ENCODE results near the gene MTMR6.

- TF ChIP-seq MEF2A (IDR thresholded peaks at IDR 0.05; ENCODE audit: borderline replicate concordance, low read depth) = no peak
- TF ChIP-seq, protein P1, sequence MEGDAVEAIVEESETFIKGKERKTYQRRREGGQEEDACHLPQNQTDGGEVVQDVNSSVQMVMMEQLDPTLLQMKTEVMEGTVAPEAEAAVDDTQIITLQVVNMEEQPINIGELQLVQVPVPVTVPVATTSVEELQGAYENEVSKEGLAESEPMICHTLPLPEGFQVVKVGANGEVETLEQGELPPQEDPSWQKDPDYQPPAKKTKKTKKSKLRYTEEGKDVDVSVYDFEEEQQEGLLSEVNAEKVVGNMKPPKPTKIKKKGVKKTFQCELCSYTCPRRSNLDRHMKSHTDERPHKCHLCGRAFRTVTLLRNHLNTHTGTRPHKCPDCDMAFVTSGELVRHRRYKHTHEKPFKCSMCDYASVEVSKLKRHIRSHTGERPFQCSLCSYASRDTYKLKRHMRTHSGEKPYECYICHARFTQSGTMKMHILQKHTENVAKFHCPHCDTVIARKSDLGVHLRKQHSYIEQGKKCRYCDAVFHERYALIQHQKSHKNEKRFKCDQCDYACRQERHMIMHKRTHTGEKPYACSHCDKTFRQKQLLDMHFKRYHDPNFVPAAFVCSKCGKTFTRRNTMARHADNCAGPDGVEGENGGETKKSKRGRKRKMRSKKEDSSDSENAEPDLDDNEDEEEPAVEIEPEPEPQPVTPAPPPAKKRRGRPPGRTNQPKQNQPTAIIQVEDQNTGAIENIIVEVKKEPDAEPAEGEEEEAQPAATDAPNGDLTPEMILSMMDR (IDR thresholded peaks at IDR 0.05) = no peak
- TF ChIP-seq EP300 (IDR thresholded peaks at IDR 0.05; ENCODE audit: borderline replicate concordance in 1 of 2, low read depth in 1 of 2, low read length in 1 of 2) = no peak
- no peak for TF ChIP-seq SIN3A (IDR thresholded peaks at IDR 0.05; ENCODE audit: borderline replicate concordance, low read depth, low read length)
- no peak for TF ChIP-seq REST (IDR thresholded peaks at IDR 0.05; ENCODE audit: low read depth, low read length)
- no peak for TF ChIP-seq RFX5 (IDR thresholded peaks at IDR 0.05; ENCODE audit: low read length)
- TF ChIP-seq CHD2 (IDR thresholded peaks at IDR 0.05; ENCODE audit: low read length, partially characterized antibody) = no peak
- no peak for TF ChIP-seq SMC3 (IDR thresholded peaks at IDR 0.05; ENCODE audit: low read depth, low read length)
- TF ChIP-seq, protein P2, sequence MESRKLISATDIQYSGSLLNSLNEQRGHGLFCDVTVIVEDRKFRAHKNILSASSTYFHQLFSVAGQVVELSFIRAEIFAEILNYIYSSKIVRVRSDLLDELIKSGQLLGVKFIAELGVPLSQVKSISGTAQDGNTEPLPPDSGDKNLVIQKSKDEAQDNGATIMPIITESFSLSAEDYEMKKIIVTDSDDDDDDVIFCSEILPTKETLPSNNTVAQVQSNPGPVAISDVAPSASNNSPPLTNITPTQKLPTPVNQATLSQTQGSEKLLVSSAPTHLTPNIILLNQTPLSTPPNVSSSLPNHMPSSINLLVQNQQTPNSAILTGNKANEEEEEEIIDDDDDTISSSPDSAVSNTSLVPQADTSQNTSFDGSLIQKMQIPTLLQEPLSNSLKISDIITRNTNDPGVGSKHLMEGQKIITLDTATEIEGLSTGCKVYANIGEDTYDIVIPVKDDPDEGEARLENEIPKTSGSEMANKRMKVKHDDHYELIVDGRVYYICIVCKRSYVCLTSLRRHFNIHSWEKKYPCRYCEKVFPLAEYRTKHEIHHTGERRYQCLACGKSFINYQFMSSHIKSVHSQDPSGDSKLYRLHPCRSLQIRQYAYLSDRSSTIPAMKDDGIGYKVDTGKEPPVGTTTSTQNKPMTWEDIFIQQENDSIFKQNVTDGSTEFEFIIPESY (IDR thresholded peaks at IDR 0.05; ENCODE audit: borderline replicate concordance, low read depth) = no peak
- no peak for TF ChIP-seq JUND (IDR thresholded peaks at IDR 0.05)
- no peak for TF ChIP-seq POLR2AphosphoS5 (IDR thresholded peaks at IDR 0.05; ENCODE audit: low read depth, low read length)
- no peak for TF ChIP-seq TAF1 (IDR thresholded peaks at IDR 0.05; ENCODE audit: borderline replicate concordance, low read depth, low read length)
- TF ChIP-seq YY1 (IDR thresholded peaks at IDR 0.05; ENCODE audit: low read depth) = no peak
Observed at GRCh38 chr13:25207291-25207810, 79.9 kb downstream of the MTMR6 start.

All from SK-N-SH (cell line).